Measurements from ENCODE around the gene SHPK. TPM values are rescaled to one million over a fixed set of nuclear protein-coding genes. Genes with fewer than 3 reads are reported as not detected.
A peak's percentile ranks its signal among the peaks of the same experiment; 100 is the strongest.

Gene SHPK
- total RNA-seq, 1 donor from 2014 or later = 22.0 TPM

GRCh38 chr17:3658784-3659449 lies 22.9 kb upstream of the SHPK start:
- H3K9me3 Mint-ChIP-seq (ENCODE audit: low read depth) = no peaks in the 10 kb centered on the region
- TF ChIP-seq CTCF (IDR thresholded peaks at IDR 0.05; ENCODE audit: unreplicated experiment) = no peak
- no peak overlapping the region for H3K4me3 Mint-ChIP-seq (ENCODE audit: low read depth)
- H3K27me3 Mint-ChIP-seq = no peaks in the 10 kb centered on the region
- no peak for DNase-seq (ENCODE audit: low spot score, unreplicated experiment)
- peaks cover 2% of the 10 kb centered on the region for H3K36me3 Mint-ChIP-seq (ENCODE audit: insufficient read depth)
- H3K27ac Mint-ChIP-seq = no peak overlapping the region
- H3K4me1 Mint-ChIP-seq (ENCODE audit: low read depth) = no peaks in the 10 kb centered on the region

- Mint-ChIP-seq H3K27ac (no peak overlapping the region), H3K9me3 (ENCODE audit: low read depth) (no peaks in the 10 kb centered on the region), H3K36me3 (ENCODE audit: insufficient read depth) (peaks cover 2% of the 10 kb centered on the region), H3K4me1 (ENCODE audit: low read depth) (no peaks in the 10 kb centered on the region), H3K27me3 (no peaks in the 10 kb centered on the region), H3K4me3 (ENCODE audit: low read depth) (no peak overlapping the region)
- DNase-seq (ENCODE audit: low spot score, unreplicated experiment) = no peak
- TF ChIP-seq CTCF (IDR thresholded peaks at IDR 0.05; ENCODE audit: unreplicated experiment) = no peak
Observed at GRCh38 chr17:3657874-3658783, 22.1 kb upstream of the SHPK start.

- Mint-ChIP-seq H3K27ac (no peak overlapping the region), H3K27me3 (no peaks in the 10 kb centered on the region), H3K36me3 (ENCODE audit: insufficient read depth) (peaks cover 2% of the 10 kb centered on the region), H3K4me1 (ENCODE audit: low read depth) (no peaks in the 10 kb centered on the region), H3K9me3 (ENCODE audit: low read depth) (no peaks in the 10 kb centered on the region), H3K4me3 (ENCODE audit: low read depth) (no peak overlapping the region)
- no peak for TF ChIP-seq CTCF (IDR thresholded peaks at IDR 0.05; ENCODE audit: unreplicated experiment)
- no peak for DNase-seq (ENCODE audit: low spot score, unreplicated experiment)
Observed at GRCh38 chr17:3657588-3657869, 21.5 kb upstream of the SHPK start.

- Mint-ChIP-seq H3K4me3 (ENCODE audit: low read depth) (no peak overlapping the region), H3K36me3 (ENCODE audit: insufficient read depth) (peaks cover 2% of the 10 kb centered on the region), H3K4me1 (ENCODE audit: low read depth) (no peaks in the 10 kb centered on the region), H3K27ac (peak overlapping the region; percentile 75), H3K9me3 (ENCODE audit: low read depth) (no peaks in the 10 kb centered on the region), H3K27me3 (no peaks in the 10 kb centered on the region)
- TF ChIP-seq CTCF (IDR thresholded peaks at IDR 0.05; ENCODE audit: unreplicated experiment) = no peak
- no peak for DNase-seq (ENCODE audit: low spot score, unreplicated experiment)
Observed at GRCh38 chr17:3656755-3657587, 20.9 kb upstream of the SHPK start.

GRCh38 chr17:3656353-3656752 lies 20.3 kb upstream of the SHPK start:
- H3K27me3 Mint-ChIP-seq = no peaks in the 10 kb centered on the region

More at GRCh38 chr17:3656353-3656752, 20.3 kb upstream of the SHPK start:
- H3K4me3 Mint-ChIP-seq (ENCODE audit: low read depth) = no peak overlapping the region
- DNase-seq (ENCODE audit: low spot score, unreplicated experiment) = no peak
- H3K4me1 Mint-ChIP-seq (ENCODE audit: low read depth) = no peaks in the 10 kb centered on the region
- H3K27ac Mint-ChIP-seq = peak overlapping the region; percentile 75
- no peaks in the 10 kb centered on the region for H3K36me3 Mint-ChIP-seq (ENCODE audit: insufficient read depth)
- H3K9me3 Mint-ChIP-seq (ENCODE audit: low read depth) = no peaks in the 10 kb centered on the region
- no peak for TF ChIP-seq CTCF (IDR thresholded peaks at IDR 0.05; ENCODE audit: unreplicated experiment)

All from progenitor cell of endocrine pancreas (in vitro differentiated cells).